ENCODE data around the gene REEP6. TPM values are rescaled to one million over a fixed set of nuclear protein-coding genes. Genes with fewer than 3 reads are reported as not detected.

The REEP6 gene
- 1 to 10 TPM; 3.3 to 4.5 TPM for total RNA-seq
- polyA plus RNA-seq (ENCODE audit: insufficient read length in 2 of 2): 10 to 100 TPM; 13.1 to 13.3 TPM
- long read RNA-seq, donor 1, transcript REEP6-201 (5 exons, 1,794 nt): major isoform, 7 of 7 reads
- long read RNA-seq, donor 1, partial matches to known transcripts: 0 of 7 reads
- long read RNA-seq, donor 1, other reads (novel, unspliced or antisense): 0 of 7 reads
- long read RNA-seq, donor 2, partial matches to known transcripts: 0 of 2 reads
- long read RNA-seq, donor 2, other reads (novel, unspliced or antisense): 0 of 2 reads
- long read RNA-seq, donor 3, partial matches to known transcripts: 0 of 3 reads
- long read RNA-seq, donor 3, other reads (novel, unspliced or antisense): 0 of 3 reads
- long read RNA-seq, donor 4, transcript REEP6-201 (5 exons, 1,794 nt): major isoform, 6 of 6 reads
- long read RNA-seq, donor 4, partial matches to known transcripts: 0 of 6 reads
- long read RNA-seq, donor 4, other reads (novel, unspliced or antisense): 0 of 6 reads

DNA sequence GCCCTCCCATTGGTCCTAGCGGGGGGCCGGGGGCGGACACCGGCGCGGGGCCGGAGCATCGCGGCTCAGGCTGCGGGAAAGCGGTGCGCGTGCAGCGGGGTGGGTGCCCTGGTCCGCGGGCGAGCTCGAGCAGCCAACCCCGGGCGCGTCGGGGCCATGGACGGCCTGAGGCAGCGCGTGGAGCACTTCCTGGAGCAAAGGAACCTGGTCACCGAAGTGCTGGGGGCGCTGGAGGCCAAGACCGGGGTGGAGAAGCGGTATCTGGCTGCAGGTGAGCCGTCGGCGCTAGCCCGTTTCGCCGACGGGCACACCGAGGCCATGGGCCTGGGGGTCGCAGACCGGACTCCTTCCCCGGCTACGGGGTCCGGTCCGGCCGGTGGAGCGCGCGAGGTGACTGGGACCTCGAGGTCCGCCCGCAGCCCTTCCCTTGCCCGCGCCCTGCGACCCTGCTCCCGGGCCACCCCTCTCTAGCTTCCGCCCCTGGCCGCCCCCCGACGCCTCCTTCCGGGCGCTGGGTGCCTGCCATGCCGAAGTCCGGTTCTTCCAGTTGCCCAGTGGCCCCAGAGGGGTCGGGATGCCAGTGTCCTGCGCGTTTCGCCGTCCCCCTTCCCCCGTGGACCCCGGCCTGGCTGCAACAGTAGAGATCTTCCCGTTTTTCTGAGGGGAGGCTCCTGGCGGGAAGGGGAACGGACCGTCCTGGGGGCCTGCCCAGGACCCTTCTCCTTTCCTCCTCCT lies at the start of gene REEP6:
REEP6 (plus strand) TSS at position 68 of the 735 bp plus-strand sequence; CDS start at position 157, 89 bp downstream.
- peaks cover 11% of the 10 kb centered on the region for H3K27me3 ChIP-seq (ENCODE audit: control insufficient read depth, insufficient read depth, low read length)
- DNase-seq (ENCODE audit: low read depth in 4 of 6, low spot score in 6 of 6): no peak
- 1% methylated on average over 70 of the region's 73 CpGs for WGBS (ENCODE audit: insufficient coverage)
- H3K27ac ChIP-seq (ENCODE audit: low read depth, low read length): peak within 1 kb of the TSS; percentile 86
- no peaks in the 10 kb centered on the region for H3K9me3 ChIP-seq (ENCODE audit: control insufficient read depth, insufficient read depth, low read length)
- peaks cover 17% of the 10 kb centered on the region for H3K36me3 ChIP-seq (ENCODE audit: control insufficient read depth, insufficient read depth, low read length)
- peak within 1 kb of the TSS; percentile 69 for H3K4me3 ChIP-seq (ENCODE audit: low read depth, low read length)
- peaks cover 26% of the 10 kb centered on the region for H3K4me1 ChIP-seq (ENCODE audit: control insufficient read depth, insufficient read depth, low read length)

DNA sequence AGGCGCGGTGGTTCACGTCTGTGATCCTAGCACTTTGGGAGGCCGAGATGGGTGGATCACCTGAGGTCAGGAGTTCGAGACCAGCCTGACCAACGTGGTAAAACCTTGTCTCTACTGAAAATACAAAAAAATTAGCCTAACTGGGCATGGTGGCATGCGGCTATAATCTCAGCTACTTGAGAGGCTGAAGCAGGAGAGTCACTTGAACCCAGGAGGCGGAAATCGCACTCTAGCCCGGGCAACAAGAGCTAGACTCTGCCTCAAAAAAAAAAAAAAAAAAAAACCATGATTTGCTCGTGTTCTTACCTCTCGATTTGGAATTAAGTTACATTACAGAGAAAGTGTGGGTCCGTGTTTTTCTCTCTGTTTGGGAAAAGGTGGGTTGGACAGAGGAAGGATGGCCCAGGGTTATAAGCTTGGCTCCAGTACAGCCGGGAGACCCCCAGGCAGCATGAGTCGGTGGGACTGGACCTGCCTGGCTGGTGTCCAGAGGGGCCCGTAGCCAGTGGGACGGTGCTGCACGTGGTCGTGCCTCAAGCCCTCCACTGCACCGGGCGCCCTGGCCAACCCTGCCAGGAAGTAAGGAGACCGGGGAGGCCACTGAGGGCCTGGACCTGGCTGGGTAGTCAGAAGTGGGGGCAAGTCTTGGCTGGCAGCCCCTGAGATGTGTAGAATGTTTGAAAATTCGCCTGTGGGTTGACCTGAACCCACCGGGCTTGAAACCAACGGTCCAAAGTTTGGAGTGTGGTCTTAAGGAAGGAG lies 49.1 kb upstream of the REEP6 start:
- no peak overlapping the region for H3K27ac ChIP-seq (ENCODE audit: low read depth, low read length)
- no peaks in the 10 kb centered on the region for H3K9me3 ChIP-seq (ENCODE audit: control insufficient read depth, insufficient read depth, low read length)
- peaks cover 43% of the 10 kb centered on the region for H3K4me1 ChIP-seq (ENCODE audit: control insufficient read depth, insufficient read depth, low read length)
- no peak for DNase-seq (ENCODE audit: low read depth in 4 of 6, low spot score in 6 of 6)
- 82% methylated on average over 17 of the region's 25 CpGs for WGBS (ENCODE audit: insufficient coverage)
- H3K4me3 ChIP-seq (ENCODE audit: low read depth, low read length): no peak overlapping the region
- H3K36me3 ChIP-seq (ENCODE audit: control insufficient read depth, insufficient read depth, low read length): peaks cover 48% of the 10 kb centered on the region
- no peaks in the 10 kb centered on the region for H3K27me3 ChIP-seq (ENCODE audit: control insufficient read depth, insufficient read depth, low read length)

- Histone ChIP-seq H3K27me3 (ENCODE audit: control insufficient read depth, insufficient read depth, low read length) (no peaks in the 10 kb centered on the region), H3K36me3 (ENCODE audit: control insufficient read depth, insufficient read depth, low read length) (peaks cover 38% of the 10 kb centered on the region), H3K27ac (ENCODE audit: low read depth, low read length) (peak overlapping the region; percentile 79), H3K4me1 (ENCODE audit: control insufficient read depth, insufficient read depth, low read length) (peaks cover 58% of the 10 kb centered on the region), H3K4me3 (ENCODE audit: low read depth, low read length) (peak overlapping the region; percentile 41), H3K9me3 (ENCODE audit: control insufficient read depth, insufficient read depth, low read length) (no peaks in the 10 kb centered on the region)
- peak in 2 of 6 donors; percentile 89 to 92 for DNase-seq (ENCODE audit: low read depth in 4 of 6, low spot score in 6 of 6)
- WGBS (ENCODE audit: insufficient coverage): under 1% methylated on average over 67 of the region's 70 CpGs
These were observed 45.6 kb upstream of the REEP6 start for GRCh38 chr19:1445185-1445931.

DNA sequence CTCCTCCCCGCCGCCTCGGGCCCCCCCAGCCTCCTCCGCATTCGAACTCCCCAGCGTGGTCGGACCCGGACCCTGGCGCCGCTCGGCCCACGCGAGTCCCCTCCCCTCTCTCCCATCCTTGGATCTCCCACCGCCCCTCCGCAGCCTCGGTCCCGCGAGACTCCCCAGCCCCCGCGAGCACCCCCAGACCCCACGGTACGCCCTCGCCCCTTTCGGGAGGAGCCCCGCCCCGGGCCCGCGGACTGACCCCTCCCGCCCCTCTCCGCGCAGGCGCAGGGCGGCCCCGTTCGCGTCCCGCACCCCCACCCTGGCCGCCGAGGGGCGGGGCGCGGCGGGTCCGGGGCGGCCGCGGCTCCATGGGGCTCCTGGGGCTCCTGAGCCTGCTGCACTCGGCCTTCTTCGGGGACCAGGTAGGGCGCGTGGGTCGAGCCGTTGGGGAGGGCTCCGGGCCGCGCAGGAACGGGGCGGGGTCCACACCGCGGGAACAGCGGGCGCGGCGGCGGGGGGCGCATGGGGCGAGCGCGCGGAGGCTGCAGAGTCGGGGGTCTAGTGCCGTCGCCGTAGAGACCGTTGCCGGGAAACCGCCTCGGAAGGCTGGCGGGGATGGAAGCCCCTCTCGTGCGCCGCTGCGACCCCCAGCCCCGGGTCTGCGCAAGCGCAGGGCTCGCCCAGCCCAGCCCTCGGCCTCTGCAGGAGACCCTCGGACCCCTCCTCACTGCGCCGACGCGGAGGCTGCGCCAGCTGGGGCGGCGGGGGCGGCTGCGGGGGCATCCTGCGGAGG lies 44.9 kb upstream of the REEP6 start:
- peak overlapping the region; percentile 79 for H3K27ac ChIP-seq (ENCODE audit: low read depth, low read length)
- peak in 4 of 6 donors; percentile 75 to 98 (median 88) for DNase-seq (ENCODE audit: low read depth in 4 of 6, low spot score in 6 of 6)

DNA sequence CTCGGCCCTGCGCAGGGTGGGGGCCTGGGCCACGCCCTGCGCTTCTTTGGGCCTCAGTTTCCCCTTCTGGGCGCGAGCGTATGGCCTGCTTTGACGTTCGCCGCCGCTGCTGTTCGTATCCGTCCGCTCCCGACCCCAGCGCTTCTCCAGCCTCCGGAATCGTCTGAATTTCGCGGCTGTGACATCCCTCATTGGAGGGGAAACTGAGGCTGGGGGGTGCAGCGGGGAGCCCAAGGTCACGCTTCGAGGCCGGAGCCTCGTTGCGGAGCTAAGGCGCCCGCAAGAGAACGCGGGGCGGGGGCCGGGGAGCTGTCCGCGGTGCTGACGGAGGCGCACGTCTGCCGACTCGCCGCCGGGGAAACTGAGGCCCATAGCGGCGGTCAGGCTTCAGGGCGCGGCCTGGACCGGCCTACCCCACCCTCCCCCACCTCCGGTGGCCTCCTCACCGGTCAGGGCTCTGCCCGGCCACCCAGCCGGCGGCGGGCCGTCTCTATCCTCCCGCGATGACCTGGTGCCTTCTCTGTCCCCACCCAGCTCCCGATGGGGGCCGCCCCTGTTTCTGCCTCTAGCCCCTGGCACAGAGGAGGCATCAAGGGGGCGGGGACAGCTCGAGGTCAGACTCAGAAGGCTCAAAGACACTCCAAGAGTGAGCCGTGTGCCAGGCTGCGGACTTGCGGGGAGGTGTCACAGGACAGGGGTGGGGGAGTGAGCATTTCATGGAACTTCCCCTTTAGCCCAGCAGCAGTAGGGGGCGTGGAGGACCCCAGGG lies 44.1 kb upstream of the REEP6 start:
- H3K27me3 ChIP-seq (ENCODE audit: control insufficient read depth, insufficient read depth, low read length): no peaks in the 10 kb centered on the region
- peak in 2 of 6 donors; percentile 50 to 56 for DNase-seq (ENCODE audit: low read depth in 4 of 6, low spot score in 6 of 6)
- no peaks in the 10 kb centered on the region for H3K9me3 ChIP-seq (ENCODE audit: control insufficient read depth, insufficient read depth, low read length)
- 2% methylated on average over 63 of the region's 63 CpGs for WGBS (ENCODE audit: insufficient coverage)
- H3K27ac ChIP-seq (ENCODE audit: low read depth, low read length): peak overlapping the region; percentile 71
- peak overlapping the region; percentile 43 for H3K4me3 ChIP-seq (ENCODE audit: low read depth, low read length)
- H3K36me3 ChIP-seq (ENCODE audit: control insufficient read depth, insufficient read depth, low read length): peaks cover 25% of the 10 kb centered on the region
- peaks cover 67% of the 10 kb centered on the region for H3K4me1 ChIP-seq (ENCODE audit: control insufficient read depth, insufficient read depth, low read length)

More for the DNA sequence above, 44.9 kb upstream of the REEP6 start:
- Histone ChIP-seq H3K36me3 (ENCODE audit: control insufficient read depth, insufficient read depth, low read length) (peaks cover 30% of the 10 kb centered on the region), H3K27me3 (ENCODE audit: control insufficient read depth, insufficient read depth, low read length) (no peaks in the 10 kb centered on the region), H3K4me3 (ENCODE audit: low read depth, low read length) (peak overlapping the region; percentile 43), H3K9me3 (ENCODE audit: control insufficient read depth, insufficient read depth, low read length) (no peaks in the 10 kb centered on the region), H3K4me1 (ENCODE audit: control insufficient read depth, insufficient read depth, low read length) (peaks cover 59% of the 10 kb centered on the region)
- WGBS (ENCODE audit: insufficient coverage): under 1% methylated on average over 99 of the region's 99 CpGs

GRCh38 chr19:1447504-1447903 lies 43.5 kb upstream of the REEP6 start:
- DNase-seq (ENCODE audit: low read depth in 4 of 6, low spot score in 6 of 6): no peak
- Histone ChIP-seq H3K4me1 (ENCODE audit: control insufficient read depth, insufficient read depth, low read length) (peaks cover 73% of the 10 kb centered on the region), H3K27ac (ENCODE audit: low read depth, low read length) (peak overlapping the region; percentile 71), H3K4me3 (ENCODE audit: low read depth, low read length) (peak overlapping the region; percentile 43), H3K9me3 (ENCODE audit: control insufficient read depth, insufficient read depth, low read length) (no peaks in the 10 kb centered on the region), H3K36me3 (ENCODE audit: control insufficient read depth, insufficient read depth, low read length) (peaks cover 26% of the 10 kb centered on the region), H3K27me3 (ENCODE audit: control insufficient read depth, insufficient read depth, low read length) (no peaks in the 10 kb centered on the region)
- 35% methylated on average over 4 of the region's 4 CpGs for WGBS (ENCODE audit: insufficient coverage)

GRCh38 chr19:1447944-1448343 lies 43.0 kb upstream of the REEP6 start:
- H3K4me3 ChIP-seq (ENCODE audit: low read depth, low read length): no peak overlapping the region
- 89% methylated on average over 5 of the region's 9 CpGs for WGBS (ENCODE audit: insufficient coverage)
- no peaks in the 10 kb centered on the region for H3K27me3 ChIP-seq (ENCODE audit: control insufficient read depth, insufficient read depth, low read length)
- no peaks in the 10 kb centered on the region for H3K9me3 ChIP-seq (ENCODE audit: control insufficient read depth, insufficient read depth, low read length)
- H3K27ac ChIP-seq (ENCODE audit: low read depth, low read length): no peak overlapping the region
- peaks cover 26% of the 10 kb centered on the region for H3K36me3 ChIP-seq (ENCODE audit: control insufficient read depth, insufficient read depth, low read length)
- no peak for DNase-seq (ENCODE audit: low read depth in 4 of 6, low spot score in 6 of 6)
- peaks cover 77% of the 10 kb centered on the region for H3K4me1 ChIP-seq (ENCODE audit: control insufficient read depth, insufficient read depth, low read length)

Data from spinal cord (tissue), 10 donors.